ENCODE results near the gene SDK1.

The SDK1 gene

GRCh38 chr7:4006687-4007086, 705.6 kb downstream of the SDK1 start:
- H3K4me3 ChIP-seq (ENCODE audit: low read depth, low read length): no peak overlapping the region
- DNase-seq (ENCODE audit: low read depth): no peak
- TF ChIP-seq CTCF (IDR thresholded peaks at IDR 0.05; ENCODE audit: low read depth, low read length, missing control alignments): no peak
- in situ Hi-C loops (cut with HindIII; ENCODE audit: low sequenced_read_pairs): no loop called here

- in situ Hi-C loops (cut with HindIII; ENCODE audit: low sequenced_read_pairs): no loop called here
- TF ChIP-seq CTCF (IDR thresholded peaks at IDR 0.05; ENCODE audit: low read depth, low read length, missing control alignments): no peak
- no peak overlapping the region for H3K4me3 ChIP-seq (ENCODE audit: low read depth, low read length)
- no peak for DNase-seq (ENCODE audit: low read depth)
Measured at GRCh38 chr7:4009211-4010060, 708.4 kb downstream of the SDK1 start.

- no peak overlapping the region for H3K4me3 ChIP-seq (ENCODE audit: low read depth, low read length)
- DNase-seq (ENCODE audit: low read depth): no peak
- TF ChIP-seq CTCF (IDR thresholded peaks at IDR 0.05; ENCODE audit: low read depth, low read length, missing control alignments): no peak
- in situ Hi-C loops (cut with HindIII; ENCODE audit: low sequenced_read_pairs): no loop called here
Measured at GRCh38 chr7:4010061-4010605, 709.1 kb downstream of the SDK1 start.

- no peak for DNase-seq (ENCODE audit: low read depth)
- no peak overlapping the region for H3K4me3 ChIP-seq (ENCODE audit: low read depth, low read length)
- in situ Hi-C loops (cut with HindIII; ENCODE audit: low sequenced_read_pairs): no loop called here
- TF ChIP-seq CTCF (IDR thresholded peaks at IDR 0.05; ENCODE audit: low read depth, low read length, missing control alignments): no peak
Measured at GRCh38 chr7:4010923-4011656, 710.0 kb downstream of the SDK1 start.

- no peak for TF ChIP-seq CTCF (IDR thresholded peaks at IDR 0.05; ENCODE audit: low read depth, low read length, missing control alignments)
- no peak for DNase-seq (ENCODE audit: low read depth)
- in situ Hi-C loops (cut with HindIII; ENCODE audit: low sequenced_read_pairs): no loop called here
- no peak overlapping the region for H3K4me3 ChIP-seq (ENCODE audit: low read depth, low read length)
Measured at GRCh38 chr7:4013793-4014192, 712.7 kb downstream of the SDK1 start.

- no peak for DNase-seq (ENCODE audit: low read depth)
- in situ Hi-C loops (cut with HindIII; ENCODE audit: low sequenced_read_pairs): no loop called here
- TF ChIP-seq CTCF (IDR thresholded peaks at IDR 0.05; ENCODE audit: low read depth, low read length, missing control alignments): no peak
- no peak overlapping the region for H3K4me3 ChIP-seq (ENCODE audit: low read depth, low read length)
Measured at GRCh38 chr7:4014346-4015050, 713.4 kb downstream of the SDK1 start.

Measured in astrocyte of the cerebellum (primary cell).